ENCODE results near the gene E2F6.

The E2F6 gene

GRCh38 chr2:11419781-11420180, 46.2 kb downstream of the E2F6 start:
- no peak for TF ChIP-seq REST (IDR thresholded peaks at IDR 0.05; ENCODE audit: low read depth)
- no peak for TF ChIP-seq FOXM1 (IDR thresholded peaks at IDR 0.05; ENCODE audit: borderline replicate concordance, low read depth)
- no peak for TF ChIP-seq CEBPB (IDR thresholded peaks at IDR 0.05)
- TF ChIP-seq ZBTB7A (IDR thresholded peaks at IDR 0.05; ENCODE audit: low read depth), result no peak
- no peak for TF ChIP-seq EGR1 (IDR thresholded peaks at IDR 0.05)
- no peak for TF ChIP-seq YY1 (IDR thresholded peaks at IDR 0.05; ENCODE audit: low read depth)
- no peak for TF ChIP-seq TEAD4 (IDR thresholded peaks at IDR 0.05)
- no peak for TF ChIP-seq EP300 (IDR thresholded peaks at IDR 0.05; ENCODE audit: borderline replicate concordance)
- no peak for TF ChIP-seq CREB1 (IDR thresholded peaks at IDR 0.05; ENCODE audit: low read depth)
- TF ChIP-seq MAX (IDR thresholded peaks at IDR 0.05), result no peak
- no peak for TF ChIP-seq RAD21 (IDR thresholded peaks at IDR 0.05; ENCODE audit: low read depth)
- no peak for TF ChIP-seq NFIC (IDR thresholded peaks at IDR 0.05)
- TF ChIP-seq TCF12 (IDR thresholded peaks at IDR 0.05; ENCODE audit: low read depth), result no peak
- no peak for TF ChIP-seq TAF1 (IDR thresholded peaks at IDR 0.05; ENCODE audit: low read depth)
- no peak for TF ChIP-seq USF1 (IDR thresholded peaks at IDR 0.05)

GRCh38 chr2:11417946-11418585, 47.9 kb downstream of the E2F6 start:
- TF ChIP-seq RAD21 (IDR thresholded peaks at IDR 0.05; ENCODE audit: low read depth), result peak; percentile 56
- TF ChIP-seq CEBPB (IDR thresholded peaks at IDR 0.05), result no peak

- no peak for TF ChIP-seq MAX (IDR thresholded peaks at IDR 0.05)
- no peak for TF ChIP-seq TAF1 (IDR thresholded peaks at IDR 0.05; ENCODE audit: low read depth)
- no peak for TF ChIP-seq CEBPB (IDR thresholded peaks at IDR 0.05)
- TF ChIP-seq RAD21 (IDR thresholded peaks at IDR 0.05; ENCODE audit: low read depth), result no peak
- TF ChIP-seq NFIC (IDR thresholded peaks at IDR 0.05), result no peak
- TF ChIP-seq EGR1 (IDR thresholded peaks at IDR 0.05), result no peak
- TF ChIP-seq USF1 (IDR thresholded peaks at IDR 0.05), result no peak
- TF ChIP-seq TEAD4 (IDR thresholded peaks at IDR 0.05), result no peak
- TF ChIP-seq EP300 (IDR thresholded peaks at IDR 0.05; ENCODE audit: borderline replicate concordance), result no peak
- TF ChIP-seq ZBTB7A (IDR thresholded peaks at IDR 0.05; ENCODE audit: low read depth), result no peak
- no peak for TF ChIP-seq TCF12 (IDR thresholded peaks at IDR 0.05; ENCODE audit: low read depth)
- no peak for TF ChIP-seq FOXM1 (IDR thresholded peaks at IDR 0.05; ENCODE audit: borderline replicate concordance, low read depth)
- TF ChIP-seq YY1 (IDR thresholded peaks at IDR 0.05; ENCODE audit: low read depth), result no peak
- no peak for TF ChIP-seq REST (IDR thresholded peaks at IDR 0.05; ENCODE audit: low read depth)
- TF ChIP-seq CREB1 (IDR thresholded peaks at IDR 0.05; ENCODE audit: low read depth), result no peak
These were observed 49.0 kb downstream of the E2F6 start for GRCh38 chr2:11416931-11417330.

GRCh38 chr2:11416186-11416585, 49.8 kb downstream of the E2F6 start:
- TF ChIP-seq FOXM1 (IDR thresholded peaks at IDR 0.05; ENCODE audit: borderline replicate concordance, low read depth) (no peak), REST (IDR thresholded peaks at IDR 0.05; ENCODE audit: low read depth) (no peak), ZBTB7A (IDR thresholded peaks at IDR 0.05; ENCODE audit: low read depth) (no peak), TCF12 (IDR thresholded peaks at IDR 0.05; ENCODE audit: low read depth) (no peak), TEAD4 (IDR thresholded peaks at IDR 0.05) (no peak), TAF1 (IDR thresholded peaks at IDR 0.05; ENCODE audit: low read depth) (no peak)

Data from Ishikawa (cell line).